ENCODE results near the gene NAGPA. TPM values are rescaled to one million over a fixed set of nuclear protein-coding genes. Genes with fewer than 3 reads are reported as not detected.
A peak's percentile ranks its signal among the peaks of the same experiment; 100 is the strongest.
"Not testable (repeated sequence)": the region's sequence is repeated elsewhere in the genome, so short reads cannot be mapped to it uniquely, and the experiment has no call there.

Gene NAGPA
- total and polyA plus RNA-seq, 7 experiments from 2014 or later, result 17.8 to 42.9 (median 34.1) TPM

DNA sequence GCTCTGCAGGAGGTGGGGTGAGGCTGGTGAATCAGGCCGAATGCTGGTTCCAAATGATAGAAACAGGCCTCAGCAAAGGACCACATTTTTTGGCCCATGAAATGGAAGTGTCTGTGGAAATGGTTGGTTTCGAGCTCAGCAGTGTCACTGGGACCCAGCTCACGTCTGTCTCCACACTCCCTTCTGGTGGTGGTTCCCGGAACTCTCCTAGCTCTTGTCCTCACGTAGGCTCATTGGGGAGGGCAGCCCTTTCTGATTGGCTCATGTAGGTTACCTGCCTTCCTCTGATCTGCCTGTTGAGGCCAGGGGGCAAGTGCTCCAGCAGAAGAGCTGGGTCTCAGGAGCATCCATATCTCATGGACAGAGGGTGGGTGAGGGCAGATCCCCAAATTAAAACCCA, 41.9 kb upstream of the NAGPA start:
- Mint-ChIP-seq H3K36me3 (peaks cover 0 to 13% (median 4%) of the 10 kb centered on the region in 5 donors), H3K4me3 (no peak overlapping the region), H3K4me1 (peaks cover 23 to 40% (median 28%) of the 10 kb centered on the region in 7 donors), H3K9me3 (peaks cover 0 to 1% (median 0%) of the 10 kb centered on the region in 11 donors), H3K27ac (no peak overlapping the region), H3K27me3 (no peaks in the 10 kb centered on the region)
- intact Hi-C loops (cut with micrococcal nuclease), result loop anchor here in 1 of 2 donors (10.0 kb wide), 1 partner anchor 721 kb away; the partner anchor contains the start of gene PAM16
- Histone ChIP-seq H3K27ac (ENCODE audit: low read depth, low read length) (no peak overlapping the region), H3K9me3 (ENCODE audit: control insufficient read depth in 2 of 3, low read length in 3 of 3) (no peaks in the 10 kb centered on the region), H3K36me3 (ENCODE audit: control insufficient read depth in 2 of 3, insufficient read depth in 3 of 3, low read length in 3 of 3) (peaks cover 6 to 49% (median 14%) of the 10 kb centered on the region in 3 experiments), H3K27me3 (ENCODE audit: control insufficient read depth in 2 of 2, insufficient read depth in 2 of 2, low read length in 2 of 2) (no peaks in the 10 kb centered on the region), H3K4me1 (ENCODE audit: control insufficient read depth in 2 of 2, insufficient read depth in 2 of 2, low read length in 2 of 2) (peaks cover 15 to 17% of the 10 kb centered on the region in 2 donors), H3K4me3 (ENCODE audit: low read length) (no peak overlapping the region)
- ATAC-seq (no peak), DNase-seq (no peak)
- ChIA-PET CTCF (interaction anchor here (0.7 to 1.3 kb wide), 2 partner anchors 17 to 23 kb away, joined by 3 to 6 read pairs; no protein-coding TSS in a partner anchor), POLR2A (interaction anchor here (1.0 kb wide), 1 partner anchor 42 kb away, joined by 4 read pairs; no protein-coding TSS in a partner anchor)

GRCh38 chr16:5073771-5074170, 40.0 kb upstream of the NAGPA start:
- ATAC-seq; H3K27ac ChIP-seq (ENCODE audit: low read depth, low read length); CTCF ChIA-PET; H3K4me3 Mint-ChIP-seq; H3K27me3 ChIP-seq (ENCODE audit: control insufficient read depth in 2 of 2, insufficient read depth in 2 of 2, low read length in 2 of 2); H3K4me3 ChIP-seq (ENCODE audit: low read length); H3K27ac Mint-ChIP-seq; H3K36me3 Mint-ChIP-seq; H3K9me3 ChIP-seq (ENCODE audit: control insufficient read depth in 2 of 3, low read length in 3 of 3); H3K27me3 Mint-ChIP-seq; H3K9me3 Mint-ChIP-seq; DNase-seq: not testable (repeated sequence)
- Histone ChIP-seq H3K4me1 (ENCODE audit: control insufficient read depth in 2 of 2, insufficient read depth in 2 of 2, low read length in 2 of 2) (peaks cover 15 to 17% of the 10 kb centered on the region in 2 donors), H3K36me3 (ENCODE audit: control insufficient read depth in 2 of 3, insufficient read depth in 3 of 3, low read length in 3 of 3) (peaks cover 6 to 39% (median 14%) of the 10 kb centered on the region in 3 experiments)
- POLR2A ChIA-PET, result interaction anchor here (1.5 kb wide), 1 partner anchor 40 kb away, joined by 5 read pairs; the partner anchor contains the start of gene NAGPA
- intact Hi-C loops (cut with micrococcal nuclease), result loop anchor here (5.0 to 10.0 kb wide), 3 partner anchors 116 to 719 kb away; partner anchors contain the start of genes GLYR1 (in 1 of the 2), PAM16 (in 1 of the 2), SEC14L5 (in 1 of the 2) and UBN1 (in 1 of the 2)
- peaks cover 23 to 44% (median 32%) of the 10 kb centered on the region in 7 donors for H3K4me1 Mint-ChIP-seq

- Mint-ChIP-seq H3K4me1 (peaks cover 23 to 44% (median 32%) of the 10 kb centered on the region in 7 donors), H3K27me3 (no peaks in the 10 kb centered on the region), H3K9me3 (peaks cover 0 to 1% (median 0%) of the 10 kb centered on the region in 11 donors), H3K27ac (peak overlapping the region; percentile 23 to 99 (median 94)), H3K36me3 (peaks cover 0 to 10% (median 4%) of the 10 kb centered on the region in 5 donors), H3K4me3 (peak overlapping the region; percentile 68 to 98 (median 95))
- ChIA-PET CTCF (no interaction called here), POLR2A (interaction anchor here (1.5 to 3.4 kb wide), 2 partner anchors 39 kb away, joined by 5 to 30 read pairs; partner anchors contain the start of gene NAGPA)
- Histone ChIP-seq H3K4me1 (ENCODE audit: control insufficient read depth in 2 of 2, insufficient read depth in 2 of 2, low read length in 2 of 2) (peaks cover 15 to 17% of the 10 kb centered on the region in 2 donors), H3K27me3 (ENCODE audit: control insufficient read depth in 2 of 2, insufficient read depth in 2 of 2, low read length in 2 of 2) (no peaks in the 10 kb centered on the region), H3K9me3 (ENCODE audit: control insufficient read depth in 2 of 3, low read length in 3 of 3) (no peaks in the 10 kb centered on the region), H3K27ac (ENCODE audit: low read depth, low read length) (peak overlapping the region; percentile 77), H3K36me3 (ENCODE audit: control insufficient read depth in 2 of 3, insufficient read depth in 3 of 3, low read length in 3 of 3) (peaks cover 6 to 35% (median 14%) of the 10 kb centered on the region in 3 experiments), H3K4me3 (ENCODE audit: low read length) (no peak overlapping the region)
- DNase-seq, result no peak
- intact Hi-C loops (cut with micrococcal nuclease), result loop anchor here (5.0 to 10.0 kb wide), 3 partner anchors 116 to 718 kb away; partner anchors contain the start of genes GLYR1 (in 1 of the 2), PAM16 (in 1 of the 2), SEC14L5 (in 1 of the 2) and UBN1 (in 1 of the 2)
- no peak for ATAC-seq
These were observed 39.5 kb upstream of the NAGPA start for GRCh38 chr16:5073279-5073629.

- H3K4me1 ChIP-seq (ENCODE audit: control insufficient read depth in 2 of 2, insufficient read depth in 2 of 2, low read length in 2 of 2), result peaks cover 15 to 17% of the 10 kb centered on the region in 2 donors
- Mint-ChIP-seq H3K27ac (peak overlapping the region; percentile 92 to 99 (median 96)), H3K4me1 (peaks cover 23 to 44% (median 32%) of the 10 kb centered on the region in 7 donors), H3K4me3 (peak overlapping the region; percentile 82 to 98 (median 95)), H3K27me3 (no peaks in the 10 kb centered on the region), H3K36me3 (peaks cover 0 to 10% (median 4%) of the 10 kb centered on the region in 5 donors), H3K9me3 (peaks cover 0 to 1% (median 0%) of the 10 kb centered on the region in 11 donors)
- H3K36me3 ChIP-seq (ENCODE audit: control insufficient read depth in 2 of 3, insufficient read depth in 3 of 3, low read length in 3 of 3), result peaks cover 6 to 31% (median 14%) of the 10 kb centered on the region in 3 experiments
- ATAC-seq (no peak), DNase-seq (no peak)
- H3K4me3 ChIP-seq (ENCODE audit: low read length), result peak overlapping the region; percentile 92
- H3K9me3 ChIP-seq (ENCODE audit: control insufficient read depth in 2 of 3, low read length in 3 of 3), result no peaks in the 10 kb centered on the region
- H3K27me3 ChIP-seq (ENCODE audit: control insufficient read depth in 2 of 2, insufficient read depth in 2 of 2, low read length in 2 of 2), result no peaks in the 10 kb centered on the region
- H3K27ac ChIP-seq (ENCODE audit: low read depth, low read length), result peak overlapping the region; percentile 77
- POLR2A ChIA-PET, result interaction anchor here (0.7 to 3.4 kb wide), 3 partner anchors 26 to 39 kb away, joined by 4 to 30 read pairs (median 5); partner anchors contain the start of gene NAGPA
- intact Hi-C loops (cut with micrococcal nuclease), result loop anchor here (5.0 to 10.0 kb wide), 3 partner anchors 115 to 718 kb away; partner anchors contain the start of genes GLYR1 (in 1 of the 2), PAM16 (in 1 of the 2), SEC14L5 (in 1 of the 2) and UBN1 (in 1 of the 2)
- CTCF ChIA-PET, result interaction anchor here (1.0 kb wide), 2 partner anchors 16 to 38 kb away, joined by 3 to 6 read pairs; no protein-coding TSS in a partner anchor
These were observed 38.9 kb upstream of the NAGPA start for GRCh38 chr16:5072334-5073278.

DNA sequence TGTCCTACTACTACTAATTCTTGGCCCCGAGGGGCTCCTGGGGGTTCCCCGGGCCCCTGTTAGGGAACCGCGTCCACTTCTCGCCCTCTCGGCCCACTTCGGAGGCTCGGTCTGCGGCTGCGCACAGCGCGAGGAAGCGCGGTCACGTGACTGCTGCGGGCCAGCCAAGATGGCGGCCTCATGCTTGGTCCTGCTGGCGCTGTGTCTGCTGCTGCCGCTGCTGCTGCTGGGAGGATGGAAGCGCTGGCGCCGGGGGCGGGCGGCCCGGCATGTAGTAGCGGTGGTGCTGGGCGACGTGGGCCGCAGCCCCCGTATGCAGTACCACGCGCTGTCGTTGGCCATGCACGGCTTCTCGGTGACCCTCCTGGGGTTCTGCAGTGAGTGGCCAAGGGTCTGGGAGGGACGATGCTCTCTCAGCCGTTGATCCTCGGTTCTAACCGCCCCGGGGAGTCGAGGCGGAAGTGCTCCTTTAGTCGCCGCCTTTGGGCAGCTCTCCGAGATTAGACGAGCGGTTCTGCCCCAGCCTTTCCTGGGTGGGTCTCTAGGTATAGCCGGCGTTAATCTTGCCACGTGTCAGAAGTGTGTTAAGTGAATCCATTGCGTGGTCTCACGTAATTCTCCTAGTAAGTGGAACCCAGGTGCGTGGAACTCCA, 38.1 kb upstream of the NAGPA start, which contains the start of gene ALG1:
TSS of gene ALG1 (plus strand) at position 163 of the 653 bp plus-strand sequence. CDS start at position 170, 7 bp downstream.
- peaks cover 6 to 24% (median 14%) of the 10 kb centered on the region in 3 experiments for H3K36me3 ChIP-seq (ENCODE audit: control insufficient read depth in 2 of 3, insufficient read depth in 3 of 3, low read length in 3 of 3)
- DNase-seq (peak; percentile 80 to 91 (median 87)), ATAC-seq (peak; percentile 95)
- peak within 1 kb of the TSS; percentile 77 for H3K27ac ChIP-seq (ENCODE audit: low read depth, low read length)
- H3K4me1 ChIP-seq (ENCODE audit: control insufficient read depth in 2 of 2, insufficient read depth in 2 of 2, low read length in 2 of 2), result peaks cover 15 to 17% of the 10 kb centered on the region in 2 donors
- peak within 1 kb of the TSS; percentile 92 for H3K4me3 ChIP-seq (ENCODE audit: low read length)
- ChIA-PET POLR2A (interaction anchor here (0.7 to 3.4 kb wide), 3 partner anchors 26 to 38 kb away, joined by 4 to 30 read pairs (median 5); partner anchors contain the start of gene NAGPA), CTCF (interaction anchor here (1.0 to 1.6 kb wide), 3 partner anchors 10 to 37 kb away, joined by 3 to 6 read pairs (median 4); no protein-coding TSS in a partner anchor)
- H3K36me3 Mint-ChIP-seq, result peaks cover 0 to 10% (median 4%) of the 10 kb centered on the region in 5 donors
- peak within 1 kb of the TSS; percentile 92 to 99 (median 96) for H3K27ac Mint-ChIP-seq
- H3K9me3 ChIP-seq (ENCODE audit: control insufficient read depth in 2 of 3, low read length in 3 of 3), result no peaks in the 10 kb centered on the region
- peaks cover 23 to 44% (median 32%) of the 10 kb centered on the region in 7 donors for H3K4me1 Mint-ChIP-seq
- H3K27me3 Mint-ChIP-seq, result peaks cover 0 to 3% (median 0%) of the 10 kb centered on the region in 5 donors
- intact Hi-C loops (cut with micrococcal nuclease), result loop anchor here (1.0 to 10.0 kb wide), 6 partner anchors 25 to 717 kb away; partner anchors contain the start of genes EEF2KMT (in 2 of the 2), NAGPA (in 2 of the 2), GLYR1 (in 1 of the 2) and PAM16 (in 1 of the 2)
- no peaks in the 10 kb centered on the region for H3K27me3 ChIP-seq (ENCODE audit: control insufficient read depth in 2 of 2, insufficient read depth in 2 of 2, low read length in 2 of 2)
- peaks cover 0 to 1% (median 0%) of the 10 kb centered on the region in 11 donors for H3K9me3 Mint-ChIP-seq
- H3K4me3 Mint-ChIP-seq, result peak within 1 kb of the TSS; percentile 82 to 98 (median 95)

All from naive thymus-derived CD4-positive, alpha-beta T cell (primary cell).